ENCODE results near the gene CENPA. TPM values are rescaled to one million over a fixed set of nuclear protein-coding genes. Genes with fewer than 3 reads are reported as not detected.

The CENPA gene
- polyA plus RNA-seq: 0.66 TPM in 1 of 2 replicates, not detected in the other

DNA sequence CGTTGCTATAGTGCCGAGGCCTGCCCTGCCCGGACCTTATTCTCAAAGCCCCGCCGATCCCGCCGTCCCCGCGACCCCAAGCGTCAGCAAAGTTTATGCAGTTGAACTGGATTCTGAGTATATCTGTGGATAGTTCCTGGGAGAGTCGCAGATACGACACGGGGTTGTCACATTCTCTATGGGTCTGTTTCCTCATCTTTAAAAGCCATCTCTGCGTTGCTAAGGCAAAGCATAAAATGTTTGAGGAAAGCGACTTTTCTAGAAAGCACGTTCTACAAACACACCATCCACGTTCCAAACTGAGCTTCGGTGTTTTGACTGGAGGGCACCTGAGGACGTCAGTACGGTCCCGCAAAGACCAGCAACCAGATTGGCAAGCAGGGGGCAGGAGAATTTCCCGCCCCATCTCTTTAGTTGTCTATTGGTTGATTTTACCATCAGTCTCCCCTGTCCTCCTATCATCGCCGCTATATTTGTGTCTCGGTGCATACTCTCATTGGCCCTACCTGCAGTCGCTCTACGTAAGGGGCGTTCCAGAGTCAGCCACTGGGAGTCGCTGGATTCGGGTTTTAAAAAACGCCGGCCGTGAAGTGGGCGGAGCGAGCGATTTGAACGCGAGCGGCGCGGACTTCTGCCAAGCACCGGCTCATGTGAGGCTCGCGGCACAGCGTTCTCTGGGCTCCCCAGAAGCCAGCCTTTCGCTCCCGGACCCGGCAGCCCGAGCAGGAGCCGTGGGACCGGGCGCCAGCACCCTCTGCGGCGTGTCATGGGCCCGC lies at the start of gene CENPA:
Gene CENPA (plus strand): TSS at position 626 of the 776 bp plus-strand sequence. CDS start 141 bp downstream, at position 767.

DNA sequence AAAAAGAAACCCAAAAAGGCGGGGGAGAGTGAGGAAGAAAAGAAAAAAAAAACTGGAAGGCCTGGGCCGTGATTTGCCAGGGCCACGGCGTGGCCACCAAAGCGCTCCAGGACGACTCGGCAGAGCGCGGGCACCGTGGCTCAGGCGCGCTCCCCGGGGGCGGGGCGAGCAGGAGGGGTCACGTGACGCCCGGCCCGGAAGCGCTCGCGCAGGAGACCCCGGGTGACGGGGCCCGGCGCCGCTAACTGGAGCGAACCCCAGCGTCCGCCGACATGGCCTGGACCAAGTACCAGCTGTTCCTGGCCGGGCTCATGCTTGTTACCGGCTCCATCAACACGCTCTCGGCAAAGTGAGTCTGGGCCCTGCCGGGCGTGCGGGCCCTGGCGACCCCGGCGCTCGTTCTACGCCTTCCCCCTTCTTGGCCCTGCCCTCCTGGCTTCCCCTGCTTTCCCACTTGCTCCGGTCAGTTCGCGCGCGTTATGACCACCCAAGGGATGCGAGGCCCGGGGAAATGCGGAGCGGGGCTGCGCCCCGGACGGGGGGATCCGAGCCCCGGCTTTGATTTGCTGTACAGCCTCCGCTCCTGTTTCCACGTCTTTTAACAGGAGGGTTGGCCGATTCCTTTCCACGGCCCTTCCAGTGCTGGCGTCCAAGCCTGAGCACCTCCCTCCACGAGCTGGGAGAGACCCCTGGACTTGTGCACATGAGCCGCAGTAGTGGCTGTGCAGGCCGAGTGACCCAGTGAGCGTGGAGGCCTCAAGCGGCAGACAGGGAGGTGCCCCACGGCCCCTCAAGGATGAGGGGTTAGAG lies 21.6 kb upstream of the CENPA start, which contains the start of gene SLC35F6:
Gene SLC35F6 (plus strand): TSS at position 207 of the 810 bp plus-strand sequence. CDS start 66 bp downstream, at position 273.

Other genes with a start within 250 kb of the CENPA start
- not detected in 2 replicates for gene CIB4, start 144.7 kb upstream of the CENPA start, polyA plus RNA-seq
- 0.16 and 0.39 TPM in 2 replicates for gene KCNK3, start 93.3 kb upstream of the CENPA start, polyA plus RNA-seq
- gene SLC35F6, start 21.8 kb upstream of the CENPA start, polyA plus RNA-seq: 4.5 and 5.6 TPM in 2 replicates
- 10.1 and 11.6 TPM in 2 replicates for gene DPYSL5, start 62.1 kb downstream of the CENPA start, polyA plus RNA-seq
- gene MAPRE3, start 184.6 kb downstream of the CENPA start, polyA plus RNA-seq: 17.4 and 20.0 TPM in 2 replicates
- 11.2 and 12.8 TPM in 2 replicates for gene TMEM214, start 246.9 kb downstream of the CENPA start, polyA plus RNA-seq

Measured in Purkinje cell (primary cell).